CD4-positive, alpha-beta T cell treated with Interleukin-6 at 100 ng/mL for 8 hours (primary cell): ENCODE measurements around the gene MRPL34.

ENCODE experiments used
- DNase-seq: peaks from one replicate; pipeline ENCODE4 v3.0.0-alpha.2; 2020; ENCODE audit warnings: mixed read lengths, low spot score

MRPL34 gene

DNA sequence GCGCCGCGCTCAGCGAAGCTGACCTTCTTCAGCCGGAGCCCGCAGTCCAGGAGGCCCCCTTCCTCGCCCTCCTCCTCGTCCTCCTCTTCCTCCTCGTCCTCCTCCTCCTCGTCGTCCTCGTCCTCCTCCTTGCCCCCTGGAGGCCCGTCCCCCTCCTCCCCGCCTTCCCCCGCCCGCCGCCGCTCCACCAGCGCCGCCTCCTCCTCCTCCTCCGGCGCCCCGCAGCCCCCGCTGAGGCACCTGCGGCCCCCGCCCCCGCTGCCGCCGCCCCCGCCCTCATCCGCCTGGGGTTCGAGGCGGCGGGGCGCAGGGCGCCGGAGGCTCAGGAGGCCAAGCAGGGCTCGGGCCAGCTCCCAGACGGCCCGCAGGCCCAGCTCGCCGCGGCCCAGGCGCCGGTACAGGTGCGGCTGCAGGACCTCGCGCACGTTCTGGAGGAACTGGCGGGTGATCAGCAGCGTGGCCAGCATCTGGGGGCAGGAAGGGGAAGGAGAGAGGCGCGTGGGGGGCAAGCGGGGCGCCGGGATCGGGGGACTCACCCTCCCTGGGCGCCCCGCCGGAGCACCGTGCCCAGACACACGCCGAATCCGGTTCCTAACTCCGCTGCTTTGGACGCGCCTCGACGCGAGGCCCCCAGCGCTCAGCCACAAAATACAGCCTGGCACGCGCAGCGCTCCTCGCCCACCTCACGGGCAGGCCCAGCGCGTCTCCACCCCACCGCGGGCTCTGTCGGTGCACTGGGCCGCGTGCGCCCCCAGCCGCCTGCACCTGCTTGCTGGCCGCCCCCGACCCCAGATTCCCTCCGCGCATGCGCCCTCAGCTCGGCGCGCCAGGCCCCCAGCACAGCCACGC is 23.1 kb downstream of the MRPL34 start:
- DNase-seq: peak; percentile 55

DNA sequence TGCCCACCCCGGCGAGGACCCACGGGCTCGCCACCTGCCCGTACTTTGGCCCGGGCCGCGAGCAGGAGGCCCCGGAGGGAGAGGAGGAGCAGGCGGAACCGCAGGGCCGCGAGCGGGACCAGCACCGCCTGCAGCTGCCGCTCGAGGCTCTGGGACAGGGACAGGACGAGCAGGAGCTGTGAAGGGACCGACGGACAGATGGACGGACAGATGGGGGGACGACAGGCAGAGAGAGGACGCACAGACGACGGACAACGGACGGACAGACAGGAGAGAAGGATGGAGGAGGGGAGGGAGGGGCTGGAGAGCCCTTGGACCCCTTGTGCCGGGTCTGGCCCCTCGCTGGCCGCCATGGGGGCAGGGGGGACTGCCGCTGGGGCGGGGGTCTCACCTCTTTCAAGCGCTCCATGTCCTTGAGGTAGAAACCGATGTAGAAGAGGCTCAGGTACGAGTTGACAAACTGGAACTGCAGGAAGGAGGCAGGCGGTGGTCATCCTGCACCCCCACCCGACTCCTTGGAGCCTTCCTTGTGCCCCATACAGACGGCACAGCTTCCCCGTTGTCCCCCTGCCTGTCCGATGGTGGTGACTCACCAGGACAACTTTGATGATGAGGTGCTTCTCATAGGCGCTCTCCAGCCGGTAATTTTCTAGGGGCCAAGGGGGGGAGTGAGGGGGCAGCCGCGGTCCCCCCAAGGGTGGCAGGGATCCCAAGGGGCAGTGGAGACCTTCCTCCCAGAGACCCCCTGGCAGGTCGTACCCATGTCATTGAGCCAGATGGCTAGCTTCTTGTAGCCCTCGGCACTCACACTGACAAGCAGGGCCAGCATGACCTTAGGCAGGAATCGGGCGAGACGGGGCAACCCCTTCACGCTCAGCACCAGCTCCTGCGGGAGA is 23.9 kb downstream of the MRPL34 start:
- no peak for DNase-seq

DNA sequence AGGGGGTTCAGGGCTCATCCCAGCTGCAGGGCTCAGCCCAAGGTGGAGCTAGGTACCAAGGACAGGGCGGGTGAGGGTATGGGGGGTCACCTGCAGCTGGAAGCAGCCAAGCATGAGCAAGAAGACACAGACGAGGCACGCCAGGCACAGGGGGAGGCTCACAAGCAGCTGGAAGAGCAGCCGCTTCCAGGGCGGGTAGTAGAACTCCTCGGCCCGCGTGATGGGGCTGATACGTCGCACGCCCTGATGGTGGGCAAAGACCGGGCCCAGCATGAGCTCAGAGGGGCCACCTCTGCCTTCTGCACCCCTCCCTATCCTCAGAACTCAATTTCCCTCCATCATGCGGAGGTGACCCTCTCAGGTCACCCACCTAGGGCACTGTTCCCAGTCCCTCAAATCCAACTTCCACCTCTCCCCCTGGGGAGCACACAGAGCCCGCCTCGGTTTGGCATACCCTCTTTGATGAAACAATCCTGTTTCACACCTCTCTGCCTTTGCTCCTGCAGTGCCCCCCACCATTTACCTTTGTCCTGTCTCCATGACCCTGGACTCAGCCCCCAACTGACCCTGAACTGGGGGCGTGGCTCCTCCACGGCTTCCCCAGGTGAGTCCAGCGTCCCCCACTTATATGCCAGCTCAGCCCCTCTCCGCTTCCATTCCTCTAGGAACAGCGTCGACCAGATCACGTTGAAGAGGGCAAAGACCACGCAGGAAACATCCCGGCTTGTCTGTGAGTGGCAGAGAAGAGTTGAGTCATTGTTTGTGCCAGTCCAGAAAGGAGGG is 24.8 kb downstream of the MRPL34 start:
- DNase-seq: no peak

DNA sequence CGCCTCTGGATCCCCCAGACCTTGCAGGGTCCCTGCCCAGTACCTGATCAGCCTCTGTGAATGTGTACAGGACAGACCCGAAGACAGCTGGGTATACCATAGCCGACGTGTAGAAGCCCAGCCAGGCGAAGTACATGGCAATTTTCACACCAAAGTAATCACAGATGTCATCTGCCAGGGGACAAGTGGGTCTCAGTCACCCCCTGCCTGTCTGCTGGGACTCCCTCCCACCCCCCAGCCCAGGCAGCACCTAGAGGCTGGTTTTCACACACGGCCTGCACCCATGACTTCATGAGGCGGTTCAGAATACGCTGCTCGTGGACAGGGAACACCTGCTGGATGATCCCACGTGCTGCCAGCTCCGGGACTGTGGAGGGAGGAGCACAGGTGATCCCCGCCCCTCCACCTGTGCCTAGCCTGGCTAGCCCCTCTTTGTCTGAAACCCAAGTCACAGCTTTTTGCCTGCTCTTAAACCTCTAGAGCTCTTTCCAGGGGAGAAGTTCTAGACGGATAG is 25.4 kb downstream of the MRPL34 start:
- no peak for DNase-seq

DNA sequence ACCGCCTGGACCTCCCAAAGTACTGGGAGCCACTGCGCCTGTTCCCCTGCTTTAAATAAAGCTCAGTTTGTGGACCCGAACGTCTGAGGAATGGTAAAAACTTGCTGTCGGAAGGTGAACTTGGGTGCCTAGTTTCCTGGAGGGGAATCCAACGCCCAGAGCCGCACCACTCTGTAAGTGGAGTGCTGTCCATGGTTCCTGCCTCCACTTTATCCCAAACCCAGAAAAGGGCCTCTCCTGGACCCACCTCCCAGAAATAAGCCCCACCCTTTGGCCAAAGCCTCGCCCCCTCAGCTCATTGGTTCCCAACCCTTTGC is 26.6 kb downstream of the MRPL34 start:
- DNase-seq: no peak

DNA sequence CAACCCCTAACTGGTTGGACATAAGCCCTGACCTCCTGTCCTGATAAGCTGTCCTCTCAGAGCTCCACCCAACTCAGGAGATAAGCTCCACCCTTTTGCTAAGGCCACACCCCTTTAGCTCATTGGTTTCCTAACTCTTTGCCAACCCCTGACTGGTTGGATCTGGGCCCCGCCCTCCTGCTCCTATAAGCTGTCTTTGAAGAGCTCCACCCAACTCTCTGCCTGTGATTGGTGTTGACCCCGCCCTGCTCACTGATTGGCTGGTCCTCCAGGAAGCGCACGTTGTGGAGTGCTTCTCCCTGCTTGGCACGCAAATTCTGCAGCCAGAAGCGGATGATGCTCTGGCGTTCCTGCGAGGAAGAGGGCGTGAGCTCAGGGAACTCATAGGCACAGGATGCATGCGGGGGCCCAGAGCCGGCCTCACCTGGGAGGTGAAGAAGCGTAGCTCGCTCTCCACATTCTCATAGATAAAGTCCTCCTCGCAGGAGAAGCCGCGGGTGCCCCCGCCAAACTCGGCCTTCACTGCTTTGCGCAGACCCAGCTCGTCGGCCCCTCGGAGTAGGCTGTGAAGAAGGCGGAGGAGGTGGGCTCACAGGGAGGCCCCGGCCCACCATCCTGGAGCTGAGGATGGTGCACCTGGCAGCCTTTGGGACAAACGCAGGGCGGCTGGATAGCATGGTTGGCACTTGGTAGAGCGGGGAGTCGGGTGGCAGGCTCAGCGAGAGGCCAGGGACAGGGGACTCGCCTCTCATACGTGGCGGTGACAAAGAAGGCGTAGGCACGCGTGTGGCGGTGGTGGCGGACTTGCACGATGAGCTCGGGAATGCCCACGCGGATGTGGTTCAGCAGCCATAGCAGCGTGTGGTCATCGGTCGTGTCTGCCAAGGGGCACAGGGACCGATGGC is 27.3 kb downstream of the MRPL34 start:
- DNase-seq: no peak

DNA sequence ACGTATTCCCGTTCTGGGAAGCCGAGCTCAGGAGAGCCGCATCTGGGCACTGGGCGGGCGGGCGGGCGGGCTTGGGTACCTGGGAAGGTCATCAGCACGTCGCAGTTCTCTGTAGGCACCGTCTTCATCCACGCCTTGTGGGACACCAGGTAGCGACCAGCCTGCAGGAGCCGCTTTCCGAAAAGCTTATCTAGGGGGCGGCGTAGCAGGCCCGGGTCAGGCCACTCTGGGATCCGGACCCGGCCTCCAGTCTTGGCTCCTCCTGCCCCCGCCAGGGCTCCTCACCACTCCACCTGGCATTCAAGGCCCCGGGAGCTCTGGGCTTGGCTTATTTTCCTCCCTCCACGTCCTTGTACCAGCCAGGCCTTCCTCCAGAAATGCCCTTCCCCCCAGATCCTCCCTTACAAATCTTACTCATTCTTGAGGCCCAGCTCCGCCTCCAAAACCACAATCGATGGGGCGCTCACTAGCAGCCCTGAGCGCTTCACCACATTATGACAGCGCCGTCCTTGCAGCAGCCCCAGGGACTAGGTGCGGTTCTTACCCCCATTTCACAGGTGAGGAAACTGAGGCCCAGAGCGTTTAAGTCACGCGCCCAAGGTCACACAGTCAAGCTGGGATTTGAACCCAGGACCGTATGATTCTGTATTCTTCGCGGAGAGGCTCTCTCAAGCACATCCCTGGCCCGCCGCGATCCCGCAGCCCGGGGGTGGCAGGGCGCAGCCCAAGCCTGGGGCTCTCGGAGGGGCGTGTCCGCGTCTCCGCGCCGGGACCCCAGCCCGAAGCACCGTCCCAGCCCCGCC is 28.1 kb downstream of the MRPL34 start:
- DNase-seq: peak; percentile 80

DNA sequence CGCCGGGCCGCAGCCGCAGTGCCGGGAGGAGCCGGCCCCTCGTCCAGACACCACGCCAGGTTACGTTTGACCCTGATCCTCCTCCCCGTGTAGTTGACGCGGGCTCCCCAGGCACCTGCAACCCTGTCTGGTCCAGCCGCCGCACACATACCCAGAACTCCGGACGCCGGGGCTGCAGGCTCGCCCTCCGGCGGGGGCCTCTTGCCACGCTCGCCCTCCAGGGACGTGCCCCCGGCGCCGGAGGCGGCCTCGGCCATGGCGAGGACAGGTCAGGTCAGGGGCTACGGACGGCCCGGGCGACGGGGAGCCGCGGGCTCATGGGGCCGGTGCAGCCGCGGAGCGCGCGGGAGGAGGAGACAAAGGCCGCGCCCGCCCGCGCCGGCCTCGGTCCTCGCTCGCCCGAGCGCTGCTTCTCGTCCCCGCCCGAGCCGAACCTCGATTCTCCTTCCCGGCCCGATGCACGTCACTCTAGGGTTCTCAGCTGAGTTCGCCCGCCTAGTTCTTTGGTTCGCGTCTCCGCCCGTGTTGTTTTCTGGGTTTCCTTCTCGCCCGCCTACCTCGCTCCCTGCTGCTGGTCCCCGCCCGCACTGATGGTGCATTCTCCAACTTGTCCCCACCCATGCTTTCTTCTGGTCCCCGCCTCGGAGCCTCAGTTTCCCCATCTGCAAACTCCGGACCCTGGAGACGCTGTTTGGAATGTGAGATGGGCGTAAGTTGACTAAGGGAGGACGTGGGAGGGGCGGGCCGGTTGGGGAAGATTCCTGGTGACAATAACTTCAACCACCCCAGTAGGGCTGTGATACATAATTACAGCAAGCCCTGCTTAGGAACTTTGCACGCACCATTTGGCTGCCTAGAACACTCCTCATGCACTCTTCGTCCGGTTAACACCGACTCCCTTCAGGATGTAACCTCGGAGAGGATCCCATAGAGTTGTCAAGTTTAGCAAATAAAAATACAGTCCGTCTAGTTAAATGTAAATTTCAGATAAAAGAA is 29.0 kb downstream of the MRPL34 start, which contains the start of gene ANO8:
Gene ANO8 (minus strand): TSS at position 442 of the 996 bp plus-strand sequence. CDS start 185 bp downstream, at position 257.
- peak; percentile 94 for DNase-seq

DNA sequence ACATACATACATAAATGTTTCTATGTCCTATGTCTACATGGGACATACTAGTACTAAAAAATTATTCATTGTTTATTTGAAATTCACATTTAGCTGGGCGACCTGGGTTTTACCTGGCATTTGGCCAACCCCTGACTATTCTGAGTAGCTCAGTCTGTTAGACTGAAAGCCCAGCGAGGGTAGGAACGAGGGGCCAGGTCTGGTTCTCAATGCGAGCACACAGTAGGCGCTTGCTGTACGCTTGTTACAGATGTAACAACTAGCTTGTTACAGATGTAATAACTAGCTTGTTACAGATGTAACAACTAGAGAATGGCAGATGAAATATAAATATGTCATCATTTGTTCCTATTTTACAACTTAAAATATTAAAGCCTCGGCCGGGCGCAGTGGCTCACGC is 29.9 kb downstream of the MRPL34 start:
- DNase-seq: no peak

DNA sequence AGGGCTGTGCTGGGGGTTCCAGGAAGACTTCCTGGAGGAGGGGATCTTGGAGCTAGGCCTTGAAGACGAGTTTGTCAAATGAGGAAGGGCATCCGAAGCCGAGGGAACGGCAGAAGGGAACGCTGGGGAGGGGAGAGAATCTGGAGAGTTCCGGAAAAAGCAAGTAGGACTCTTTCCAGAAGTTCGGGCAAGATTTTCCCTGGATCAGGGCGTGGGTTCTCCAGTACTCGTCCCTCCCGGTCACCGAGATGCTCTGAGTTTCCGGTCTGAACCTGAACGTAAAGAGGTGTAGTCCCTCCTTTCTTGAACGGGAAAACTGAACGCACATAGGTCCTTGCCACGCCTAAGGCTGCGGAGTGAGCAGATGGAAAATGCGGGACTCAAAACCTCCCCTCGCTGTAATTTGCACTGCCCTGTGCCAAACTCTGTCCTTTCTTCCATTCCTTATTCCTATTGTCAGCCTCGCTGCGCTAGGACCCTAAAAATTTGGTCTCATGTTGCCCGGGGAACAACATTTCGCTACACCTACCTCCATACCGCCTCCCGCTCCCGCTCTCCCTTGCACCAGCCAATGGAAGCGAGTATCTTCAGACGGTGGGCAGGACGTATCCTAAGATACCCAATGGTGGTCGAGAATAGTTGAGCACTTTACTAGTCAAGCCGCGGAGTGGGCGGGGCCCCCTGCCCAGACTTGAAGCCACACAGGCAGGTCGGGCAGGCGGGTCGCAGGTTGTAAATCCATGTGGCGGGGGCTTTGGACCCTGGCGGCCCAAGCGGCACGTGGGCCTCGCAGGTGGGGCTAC is 31.4 kb downstream of the MRPL34 start, which contains the start of gene GTPBP3:
Gene GTPBP3 (plus strand): TSS at position 682 of the 803 bp plus-strand sequence. CDS start 59 bp downstream, at position 741.
- DNase-seq: peak; percentile 98

DNA sequence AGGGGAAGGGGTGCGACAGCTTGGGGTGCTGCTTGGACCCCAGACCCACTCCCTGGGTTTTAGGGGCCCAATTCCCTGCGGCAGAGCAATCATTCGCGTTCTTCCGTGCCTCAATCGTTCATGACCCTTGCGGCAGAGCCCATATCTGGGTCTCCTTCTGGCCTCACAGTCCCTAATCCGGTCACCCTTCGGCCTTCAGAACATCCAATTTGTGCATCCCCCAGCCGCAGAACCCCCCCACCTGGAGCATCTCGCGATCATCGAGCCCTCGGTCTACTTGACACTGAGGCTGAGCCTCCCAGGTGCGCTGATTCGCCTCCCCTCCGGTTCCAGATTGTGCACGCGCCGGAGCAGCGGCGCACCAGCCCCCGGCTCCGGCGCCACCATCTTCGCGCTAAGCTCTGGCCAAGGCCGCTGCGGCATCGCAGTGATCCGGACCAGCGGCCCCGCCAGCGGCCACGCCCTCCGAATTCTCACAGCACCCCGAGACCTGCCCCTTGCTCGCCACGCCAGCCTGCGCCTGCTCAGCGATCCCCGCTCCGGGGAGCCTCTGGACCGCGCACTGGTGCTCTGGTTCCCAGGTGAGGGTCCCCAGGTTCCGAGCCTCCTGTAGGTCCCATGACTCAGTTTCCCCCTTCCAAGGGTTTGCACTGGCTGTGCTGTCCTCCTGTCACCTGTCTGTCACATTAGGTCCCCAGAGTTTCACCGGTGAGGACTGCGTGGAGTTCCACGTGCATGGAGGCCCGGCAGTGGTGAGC is 32.2 kb downstream of the MRPL34 start:
- DNase-seq: no peak

DNA sequence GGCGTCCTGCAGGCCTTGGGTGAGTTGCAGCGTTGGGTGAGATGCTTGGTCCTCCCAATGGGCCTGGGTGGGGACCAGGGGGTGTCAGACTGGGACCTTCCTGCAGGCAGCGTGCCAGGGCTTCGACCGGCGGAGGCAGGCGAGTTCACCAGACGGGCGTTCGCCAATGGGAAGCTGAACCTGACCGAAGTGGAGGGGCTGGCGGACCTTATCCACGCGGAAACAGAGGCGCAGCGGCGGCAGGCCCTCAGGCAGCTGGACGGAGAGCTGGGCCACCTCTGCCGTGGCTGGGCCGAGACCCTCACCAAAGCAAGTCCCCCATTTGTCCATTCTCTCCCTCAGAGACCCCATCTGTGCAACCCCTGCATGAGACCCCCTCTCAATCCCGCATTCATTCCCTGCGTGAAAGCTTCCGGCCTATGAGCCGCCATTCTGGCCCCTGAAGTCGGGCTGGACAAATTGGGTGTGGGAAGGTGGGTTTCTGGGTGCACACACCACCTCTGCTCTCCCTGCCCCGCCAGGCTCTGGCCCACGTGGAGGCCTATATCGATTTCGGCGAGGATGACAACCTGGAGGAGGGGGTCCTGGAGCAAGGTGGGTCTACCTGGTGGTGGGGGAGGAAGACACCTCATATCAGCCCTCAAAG is 32.9 kb downstream of the MRPL34 start:
- DNase-seq: no peak

DNA sequence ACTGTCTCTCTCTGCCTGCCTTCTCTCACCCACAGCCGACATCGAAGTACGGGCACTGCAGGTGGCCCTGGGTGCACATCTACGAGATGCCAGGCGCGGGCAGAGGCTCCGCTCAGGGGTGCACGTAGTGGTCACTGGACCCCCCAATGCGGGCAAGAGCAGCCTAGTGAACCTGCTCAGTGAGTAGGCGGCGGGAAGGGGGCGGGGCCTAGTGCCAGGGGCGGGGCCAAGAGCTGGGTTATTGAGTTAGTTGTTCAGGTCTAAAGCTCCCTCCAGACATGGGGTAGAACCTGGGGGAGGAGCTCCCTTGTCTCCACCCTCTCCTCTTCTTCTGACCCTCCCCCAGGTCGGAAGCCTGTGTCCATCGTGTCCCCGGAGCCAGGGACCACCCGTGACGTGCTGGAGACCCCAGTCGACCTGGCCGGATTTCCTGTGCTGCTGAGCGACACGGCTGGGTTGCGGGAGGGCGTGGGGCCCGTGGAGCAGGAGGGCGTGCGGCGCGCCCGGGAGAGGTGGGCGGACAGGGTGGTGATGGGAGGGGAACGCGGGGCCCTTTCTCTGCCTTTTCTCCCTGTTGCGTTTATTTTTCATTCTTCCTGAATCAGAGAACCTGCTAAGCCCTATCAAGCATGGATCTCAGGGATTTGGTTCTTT is 33.5 kb downstream of the MRPL34 start:
- no peak for DNase-seq

DNA sequence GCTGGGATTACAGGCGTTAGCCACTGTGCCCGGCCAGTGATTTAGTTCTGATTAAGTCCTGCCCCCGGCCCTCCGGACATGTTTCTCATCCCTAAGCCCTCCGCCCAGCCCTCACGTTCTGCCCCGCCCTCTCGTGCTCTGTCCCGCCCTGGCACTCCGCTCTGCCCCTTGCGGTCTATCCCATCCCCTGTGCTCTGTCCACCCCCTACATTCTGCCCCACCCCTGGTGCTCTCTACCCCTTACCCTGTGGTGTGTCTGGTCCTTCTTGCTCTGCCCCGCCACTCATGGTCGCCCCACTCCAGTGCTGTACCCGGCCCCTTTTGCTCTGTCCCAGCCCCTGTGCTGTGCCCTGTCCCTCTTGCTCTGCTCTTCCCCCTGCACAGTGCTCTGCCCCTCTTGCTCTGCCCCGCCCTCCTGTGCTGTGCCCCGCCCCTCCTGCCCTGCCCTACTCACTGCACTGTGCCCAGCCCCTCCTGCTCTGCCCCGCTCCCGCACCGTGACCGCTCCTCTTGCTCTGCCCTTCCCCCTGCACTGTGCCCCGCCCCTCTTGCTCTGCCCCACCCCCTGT is 34.7 kb downstream of the MRPL34 start:
- DNase-seq: no peak

DNA sequence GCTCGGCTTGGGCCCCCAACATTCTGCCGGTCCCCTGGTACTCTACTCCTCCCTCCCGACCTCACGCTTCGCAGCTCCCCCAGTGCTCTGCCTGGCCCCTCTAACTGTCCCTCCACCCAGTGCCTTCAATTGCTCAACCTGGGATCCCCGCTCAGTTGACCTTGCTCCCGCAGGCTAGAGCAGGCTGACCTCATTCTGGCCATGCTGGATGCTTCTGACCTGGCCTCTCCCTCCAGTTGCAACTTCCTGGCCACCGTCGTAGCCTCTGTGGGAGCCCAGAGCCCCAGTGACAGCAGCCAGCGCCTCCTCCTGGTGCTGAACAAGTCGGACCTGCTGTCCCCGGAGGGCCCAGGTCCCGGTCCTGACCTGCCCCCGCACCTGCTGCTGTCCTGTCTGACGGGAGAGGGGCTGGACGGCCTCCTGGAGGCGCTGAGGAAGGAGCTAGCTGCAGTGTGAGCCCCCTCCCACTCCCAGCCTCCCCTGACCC is 35.2 kb downstream of the MRPL34 start:
- no peak for DNase-seq

DNA sequence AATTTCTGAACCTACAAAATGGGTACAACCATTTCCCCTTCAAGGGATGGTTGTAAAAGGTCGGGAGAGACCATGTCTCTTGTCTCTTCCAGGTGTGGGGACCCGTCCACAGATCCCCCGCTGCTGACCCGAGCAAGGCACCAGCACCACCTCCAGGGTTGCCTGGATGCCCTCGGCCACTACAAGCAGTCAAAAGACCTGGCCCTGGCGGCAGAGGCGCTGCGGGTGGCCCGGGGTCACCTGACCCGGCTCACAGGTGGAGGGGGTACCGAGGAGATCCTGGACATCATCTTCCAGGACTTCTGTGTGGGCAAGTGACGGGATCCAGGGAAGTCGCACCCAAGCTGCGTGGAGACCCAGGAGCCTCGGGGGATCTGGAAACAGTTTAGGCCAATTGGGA is 35.7 kb downstream of the MRPL34 start:
- DNase-seq: no peak
